Tibial nerve (tissue), 4 donors: ENCODE measurements around the gene KMT2D.

Experiments used
- EP300 ChIP-seq, 2 donors: sonication (generic); formaldehyde crosslinking; IDR thresholded peaks; one replicate each; pipeline ENCODE4 v1.6.1; 2017; ENCODE audit warnings: antibody characterized with exemption in 2 of 2, mild to moderate bottlenecking in 1 of 2
- POLR2A ChIP-seq, 2 donors: fragments of 450-650 bp; IDR thresholded peaks; one replicate each; pipeline ENCODE4 v1.6.1; 2017; ENCODE audit warnings: antibody characterized with exemption in 2 of 2, mild to moderate bottlenecking in 2 of 2, moderate library complexity in 2 of 2
- TF ChIP-seq, protein P1 (sequence below), 5 experiments: fragments of 200-600 bp in 3 of 5; fragments of 450-650 bp in 2 of 5; sonication (generic) in 3 of 5; IDR thresholded peaks; one replicate each; pipeline ENCODE4 v1.5.1; 2016 to 2019; ENCODE audit warnings: antibody characterized with exemption in 5 of 5, mild to moderate bottlenecking in 3 of 5, moderate library complexity in 2 of 5

DNA sequence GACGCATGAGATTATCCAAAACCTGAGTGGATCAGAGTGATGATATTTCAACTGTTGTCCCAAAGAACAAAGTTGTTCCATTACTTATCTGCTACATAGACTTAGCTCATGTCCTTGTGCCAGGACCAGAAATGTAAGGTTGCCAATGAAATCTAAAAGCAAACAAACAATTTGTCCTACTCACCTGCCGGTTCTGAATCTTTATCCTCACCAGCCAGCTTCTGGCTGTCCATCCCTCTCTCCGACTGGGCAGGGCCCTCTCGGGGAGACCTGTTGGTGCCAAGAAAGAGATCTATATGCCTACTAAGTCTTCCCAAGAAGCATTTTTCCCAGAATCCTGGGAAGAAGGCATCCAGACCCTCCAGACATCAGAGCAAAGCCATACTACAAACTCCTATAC lies 5.5 kb downstream of the KMT2D start:
- TF ChIP-seq, protein P1, sequence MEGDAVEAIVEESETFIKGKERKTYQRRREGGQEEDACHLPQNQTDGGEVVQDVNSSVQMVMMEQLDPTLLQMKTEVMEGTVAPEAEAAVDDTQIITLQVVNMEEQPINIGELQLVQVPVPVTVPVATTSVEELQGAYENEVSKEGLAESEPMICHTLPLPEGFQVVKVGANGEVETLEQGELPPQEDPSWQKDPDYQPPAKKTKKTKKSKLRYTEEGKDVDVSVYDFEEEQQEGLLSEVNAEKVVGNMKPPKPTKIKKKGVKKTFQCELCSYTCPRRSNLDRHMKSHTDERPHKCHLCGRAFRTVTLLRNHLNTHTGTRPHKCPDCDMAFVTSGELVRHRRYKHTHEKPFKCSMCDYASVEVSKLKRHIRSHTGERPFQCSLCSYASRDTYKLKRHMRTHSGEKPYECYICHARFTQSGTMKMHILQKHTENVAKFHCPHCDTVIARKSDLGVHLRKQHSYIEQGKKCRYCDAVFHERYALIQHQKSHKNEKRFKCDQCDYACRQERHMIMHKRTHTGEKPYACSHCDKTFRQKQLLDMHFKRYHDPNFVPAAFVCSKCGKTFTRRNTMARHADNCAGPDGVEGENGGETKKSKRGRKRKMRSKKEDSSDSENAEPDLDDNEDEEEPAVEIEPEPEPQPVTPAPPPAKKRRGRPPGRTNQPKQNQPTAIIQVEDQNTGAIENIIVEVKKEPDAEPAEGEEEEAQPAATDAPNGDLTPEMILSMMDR (IDR thresholded peaks at IDR 0.05), result no peak
- no peak for TF ChIP-seq POLR2A (IDR thresholded peaks at IDR 0.05)
- TF ChIP-seq EP300 (IDR thresholded peaks at IDR 0.05), result no peak
